ENCODE results near the gene CELA1. TPM values are rescaled to one million over a fixed set of nuclear protein-coding genes. Genes with fewer than 3 reads are reported as not detected.
A peak's percentile ranks its signal among the peaks of the same experiment; 100 is the strongest.
"Not testable (repeated sequence)": the region's sequence is repeated elsewhere in the genome, so short reads cannot be mapped to it uniquely, and the experiment has no call there.

The CELA1 gene
- total and polyA plus RNA-seq, 2 experiments from 2014 or later: not detected

GRCh38 chr12:51307655-51308593, 38.6 kb downstream of the CELA1 start:
- TF ChIP-seq, protein P1, sequence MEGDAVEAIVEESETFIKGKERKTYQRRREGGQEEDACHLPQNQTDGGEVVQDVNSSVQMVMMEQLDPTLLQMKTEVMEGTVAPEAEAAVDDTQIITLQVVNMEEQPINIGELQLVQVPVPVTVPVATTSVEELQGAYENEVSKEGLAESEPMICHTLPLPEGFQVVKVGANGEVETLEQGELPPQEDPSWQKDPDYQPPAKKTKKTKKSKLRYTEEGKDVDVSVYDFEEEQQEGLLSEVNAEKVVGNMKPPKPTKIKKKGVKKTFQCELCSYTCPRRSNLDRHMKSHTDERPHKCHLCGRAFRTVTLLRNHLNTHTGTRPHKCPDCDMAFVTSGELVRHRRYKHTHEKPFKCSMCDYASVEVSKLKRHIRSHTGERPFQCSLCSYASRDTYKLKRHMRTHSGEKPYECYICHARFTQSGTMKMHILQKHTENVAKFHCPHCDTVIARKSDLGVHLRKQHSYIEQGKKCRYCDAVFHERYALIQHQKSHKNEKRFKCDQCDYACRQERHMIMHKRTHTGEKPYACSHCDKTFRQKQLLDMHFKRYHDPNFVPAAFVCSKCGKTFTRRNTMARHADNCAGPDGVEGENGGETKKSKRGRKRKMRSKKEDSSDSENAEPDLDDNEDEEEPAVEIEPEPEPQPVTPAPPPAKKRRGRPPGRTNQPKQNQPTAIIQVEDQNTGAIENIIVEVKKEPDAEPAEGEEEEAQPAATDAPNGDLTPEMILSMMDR (IDR thresholded peaks at IDR 0.05; ENCODE audit: low read depth, low read length): no peak
- H3K4me3 ChIP-seq: no peak overlapping the region
- no peaks in the 10 kb centered on the region for H3K27me3 ChIP-seq
- H3K27ac ChIP-seq: no peak overlapping the region
- no peaks in the 10 kb centered on the region for H3K4me1 ChIP-seq (ENCODE audit: low read depth)
- peak in 1 of 2 donors; percentile 69 for DNase-seq (ENCODE audit: low read depth in 1 of 2, low spot score in 1 of 2)
- H3K9me3 ChIP-seq (ENCODE audit: low read depth): no peaks in the 10 kb centered on the region
- H3K36me3 ChIP-seq: no peaks in the 10 kb centered on the region

DNA sequence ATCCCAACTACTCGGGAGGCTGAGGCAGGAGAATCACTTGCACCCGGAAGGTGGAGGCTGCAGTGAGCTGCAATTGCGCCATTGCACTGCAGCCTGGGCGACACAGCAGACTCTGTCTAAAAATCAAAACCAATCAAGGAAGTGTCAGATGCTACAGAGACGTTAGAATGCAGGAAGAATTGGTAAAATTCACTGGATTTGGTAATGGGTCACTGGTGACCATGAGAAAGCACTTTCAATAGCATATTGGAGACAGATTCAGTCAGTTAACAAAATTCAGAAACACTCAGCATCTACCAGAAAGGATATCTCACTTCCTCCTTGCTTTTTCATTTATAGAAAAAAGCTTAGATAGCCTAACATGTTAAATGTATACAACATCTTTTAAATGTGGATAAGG, 40.0 kb downstream of the CELA1 start:
- no peaks in the 10 kb centered on the region for H3K27me3 ChIP-seq
- no peaks in the 10 kb centered on the region for H3K4me1 ChIP-seq (ENCODE audit: low read depth)
- no peaks in the 10 kb centered on the region for H3K36me3 ChIP-seq
- H3K9me3 ChIP-seq (ENCODE audit: low read depth): no peaks in the 10 kb centered on the region
- TF ChIP-seq, protein P1 (IDR thresholded peaks at IDR 0.05; ENCODE audit: low read depth, low read length): no peak
- no peak for DNase-seq (ENCODE audit: low read depth in 1 of 2, low spot score in 1 of 2)
- no peak overlapping the region for H3K4me3 ChIP-seq
- H3K27ac ChIP-seq: no peak overlapping the region

DNA sequence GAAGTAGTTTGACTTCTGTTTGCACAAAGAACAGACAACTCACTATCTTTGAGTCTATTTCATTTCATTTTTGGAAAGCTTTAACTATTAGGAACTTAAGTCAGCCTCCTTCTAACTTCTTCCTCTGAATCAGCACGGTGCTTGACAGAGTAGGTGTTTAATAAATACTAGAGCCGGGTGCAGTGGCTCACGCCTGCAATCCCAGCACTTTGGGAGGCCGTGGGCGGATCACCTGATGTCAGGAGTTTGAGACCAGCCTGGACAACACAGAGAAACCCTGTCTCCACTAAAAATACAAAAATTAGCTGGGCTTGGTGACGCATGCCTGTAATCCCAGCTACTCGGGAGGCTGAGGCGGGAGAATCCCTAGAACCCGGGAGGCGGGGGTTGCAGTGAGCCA, 45.7 kb downstream of the CELA1 start:
- H3K27ac ChIP-seq; H3K9me3 ChIP-seq (ENCODE audit: low read depth); DNase-seq (ENCODE audit: low read depth in 1 of 2, low spot score in 1 of 2); H3K4me3 ChIP-seq; H3K4me1 ChIP-seq (ENCODE audit: low read depth); H3K27me3 ChIP-seq; H3K36me3 ChIP-seq: not testable (repeated sequence)

DNA sequence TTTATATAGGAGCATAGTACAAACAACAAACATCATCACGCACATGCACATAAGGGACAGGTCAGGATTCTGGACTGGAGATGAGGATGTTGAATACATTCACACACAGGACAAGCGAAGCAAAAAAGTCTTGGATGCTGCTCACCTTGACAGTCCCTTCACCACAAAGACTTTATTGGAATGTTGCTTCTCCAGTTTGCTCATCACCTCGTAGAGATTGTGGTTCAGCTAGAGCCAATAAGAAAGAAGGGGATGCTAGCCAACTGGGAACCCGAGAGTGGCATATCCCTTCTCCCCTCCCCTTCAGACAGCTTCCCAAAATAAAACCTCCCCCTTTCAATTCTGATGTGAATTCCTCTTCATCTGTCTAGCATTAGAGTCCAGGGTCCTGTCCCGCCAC, 50.8 kb downstream of the CELA1 start:
- no peaks in the 10 kb centered on the region for H3K4me1 ChIP-seq (ENCODE audit: low read depth)
- H3K4me3 ChIP-seq: no peak overlapping the region
- H3K9me3 ChIP-seq (ENCODE audit: low read depth): no peaks in the 10 kb centered on the region
- TF ChIP-seq, protein P1 (IDR thresholded peaks at IDR 0.05; ENCODE audit: low read depth, low read length): no peak
- no peaks in the 10 kb centered on the region for H3K36me3 ChIP-seq
- no peaks in the 10 kb centered on the region for H3K27me3 ChIP-seq
- no peak for DNase-seq (ENCODE audit: low read depth in 1 of 2, low spot score in 1 of 2)
- no peak overlapping the region for H3K27ac ChIP-seq

GRCh38 chr12:51294097-51294496, 52.4 kb downstream of the CELA1 start:
- H3K9me3 ChIP-seq (ENCODE audit: low read depth); DNase-seq (ENCODE audit: low read depth in 1 of 2, low spot score in 1 of 2); H3K4me1 ChIP-seq (ENCODE audit: low read depth); H3K4me3 ChIP-seq; H3K27me3 ChIP-seq; H3K27ac ChIP-seq; H3K36me3 ChIP-seq: not testable (repeated sequence)

DNA sequence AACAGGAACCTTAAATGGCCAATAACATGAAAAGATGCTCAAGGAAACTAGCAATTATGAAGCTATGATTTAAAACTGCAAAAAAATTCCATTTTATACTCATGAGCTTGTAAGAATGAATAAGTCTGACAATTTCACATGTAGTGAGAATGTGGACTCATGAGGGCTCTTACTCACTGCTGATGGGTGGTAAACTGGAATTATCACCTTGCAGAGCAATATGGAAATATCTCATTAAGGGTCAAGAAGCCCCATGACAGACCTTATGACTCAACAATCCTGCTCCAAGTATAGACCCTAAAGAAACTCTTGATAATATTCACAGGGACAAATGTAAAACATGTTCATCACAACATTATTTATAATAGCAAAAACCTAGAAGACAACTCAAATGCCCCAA, 52.8 kb downstream of the CELA1 start:
- TF ChIP-seq, protein P1 (IDR thresholded peaks at IDR 0.05; ENCODE audit: low read depth, low read length): no peak

GRCh38 chr12:51291603-51292513, 54.6 kb downstream of the CELA1 start:
- not testable (repeated sequence) for H3K9me3 ChIP-seq (ENCODE audit: low read depth); H3K36me3 ChIP-seq; H3K27me3 ChIP-seq; H3K4me3 ChIP-seq; H3K4me1 ChIP-seq (ENCODE audit: low read depth); DNase-seq (ENCODE audit: low read depth in 1 of 2, low spot score in 1 of 2); H3K27ac ChIP-seq

More for the DNA sequence above, 52.8 kb downstream of the CELA1 start:
- H3K36me3 ChIP-seq: no peaks in the 10 kb centered on the region
- no peak for DNase-seq (ENCODE audit: low read depth in 1 of 2, low spot score in 1 of 2)
- H3K4me3 ChIP-seq: no peak overlapping the region
- no peaks in the 10 kb centered on the region for H3K9me3 ChIP-seq (ENCODE audit: low read depth)
- no peaks in the 10 kb centered on the region for H3K27me3 ChIP-seq
- no peak overlapping the region for H3K27ac ChIP-seq
- no peaks in the 10 kb centered on the region for H3K4me1 ChIP-seq (ENCODE audit: low read depth)
